ENCODE results near the gene BCL11B.

BCL11B gene

DNA sequence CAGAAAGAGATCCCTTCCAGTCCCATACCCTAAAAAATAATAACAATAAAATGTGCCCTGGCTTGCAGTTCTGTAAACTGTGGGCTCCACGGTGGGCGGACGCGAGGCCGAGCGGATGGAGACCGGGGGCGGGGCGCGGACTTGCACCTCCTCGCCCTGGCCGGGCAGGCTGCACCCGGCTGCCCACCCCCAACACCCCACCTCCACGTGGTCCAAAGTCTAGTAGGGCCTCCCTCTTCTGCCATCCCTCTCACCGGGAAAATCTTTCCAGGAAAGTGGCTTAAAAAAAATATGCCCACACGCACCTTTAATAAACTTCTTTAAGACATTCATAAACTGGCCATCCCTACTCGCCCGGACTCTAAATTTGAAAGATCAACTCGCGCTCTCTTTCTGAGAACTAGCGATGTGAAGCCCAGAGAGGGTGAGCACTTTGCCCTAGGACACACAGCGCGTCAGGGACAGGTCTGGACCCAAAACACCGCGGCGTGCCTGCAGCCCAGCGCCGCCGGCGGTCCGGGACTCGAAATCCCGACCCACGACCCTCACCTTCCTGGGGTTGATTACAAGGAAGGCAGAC, 1.9 kb upstream of the BCL11B start:
- DNase-seq (ENCODE audit: extremely low read depth, low read depth): no peak
- H3K4me3 ChIP-seq (replicated peaks; ENCODE audit: low read depth, low read length): peak overlapping the region; percentile 22
- TF ChIP-seq, protein P1, sequence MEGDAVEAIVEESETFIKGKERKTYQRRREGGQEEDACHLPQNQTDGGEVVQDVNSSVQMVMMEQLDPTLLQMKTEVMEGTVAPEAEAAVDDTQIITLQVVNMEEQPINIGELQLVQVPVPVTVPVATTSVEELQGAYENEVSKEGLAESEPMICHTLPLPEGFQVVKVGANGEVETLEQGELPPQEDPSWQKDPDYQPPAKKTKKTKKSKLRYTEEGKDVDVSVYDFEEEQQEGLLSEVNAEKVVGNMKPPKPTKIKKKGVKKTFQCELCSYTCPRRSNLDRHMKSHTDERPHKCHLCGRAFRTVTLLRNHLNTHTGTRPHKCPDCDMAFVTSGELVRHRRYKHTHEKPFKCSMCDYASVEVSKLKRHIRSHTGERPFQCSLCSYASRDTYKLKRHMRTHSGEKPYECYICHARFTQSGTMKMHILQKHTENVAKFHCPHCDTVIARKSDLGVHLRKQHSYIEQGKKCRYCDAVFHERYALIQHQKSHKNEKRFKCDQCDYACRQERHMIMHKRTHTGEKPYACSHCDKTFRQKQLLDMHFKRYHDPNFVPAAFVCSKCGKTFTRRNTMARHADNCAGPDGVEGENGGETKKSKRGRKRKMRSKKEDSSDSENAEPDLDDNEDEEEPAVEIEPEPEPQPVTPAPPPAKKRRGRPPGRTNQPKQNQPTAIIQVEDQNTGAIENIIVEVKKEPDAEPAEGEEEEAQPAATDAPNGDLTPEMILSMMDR (IDR thresholded peaks at IDR 0.05; ENCODE audit: low read depth, low read length, missing control alignments): no peak

DNA sequence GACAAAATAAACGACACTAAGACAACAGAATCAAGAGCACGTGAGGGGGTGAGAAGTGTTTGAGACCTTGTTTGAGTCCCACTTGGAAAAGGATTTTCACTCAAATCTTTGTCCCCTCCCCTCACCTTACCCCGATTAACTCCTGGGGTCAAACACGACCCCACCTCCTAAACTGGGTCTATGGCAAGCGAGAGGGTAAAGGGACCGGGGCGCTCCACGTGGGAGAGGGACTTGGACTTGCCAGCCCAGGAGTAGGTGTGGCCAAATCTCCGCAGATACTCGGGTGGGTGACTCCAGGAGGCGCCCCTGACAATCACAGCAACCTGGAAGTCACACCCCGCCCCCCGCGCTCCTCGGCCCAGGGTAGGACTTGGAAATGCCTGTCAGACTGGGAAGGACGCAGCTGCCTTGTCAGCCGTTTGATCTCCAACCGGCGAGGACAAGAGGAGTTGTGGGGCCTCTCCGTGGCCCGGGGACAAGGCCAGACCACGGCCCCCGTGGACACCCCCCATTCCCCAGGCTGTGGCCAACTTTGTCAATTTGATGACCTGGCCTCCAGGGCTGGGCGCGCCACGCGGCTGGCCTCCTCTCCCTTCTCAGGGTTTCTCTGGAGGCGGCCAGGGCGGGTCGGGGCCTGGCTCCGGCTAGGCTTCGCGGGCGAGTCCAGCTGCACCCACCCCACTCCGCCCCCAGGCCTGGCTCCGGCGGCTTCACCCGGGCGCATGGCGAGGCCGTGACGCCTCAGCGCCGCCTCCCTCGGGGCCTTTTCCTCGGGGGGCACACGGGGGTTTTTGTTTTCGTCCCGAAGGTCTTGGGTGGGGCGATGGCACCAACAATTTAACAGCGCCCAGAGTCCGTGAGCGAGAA, 1.1 kb upstream of the BCL11B start:
- DNase-seq (ENCODE audit: extremely low read depth, low read depth): no peak
- H3K4me3 ChIP-seq (replicated peaks; ENCODE audit: low read depth, low read length): no peak overlapping the region
- TF ChIP-seq, protein P1 (IDR thresholded peaks at IDR 0.05; ENCODE audit: low read depth, low read length, missing control alignments): no peak

DNA sequence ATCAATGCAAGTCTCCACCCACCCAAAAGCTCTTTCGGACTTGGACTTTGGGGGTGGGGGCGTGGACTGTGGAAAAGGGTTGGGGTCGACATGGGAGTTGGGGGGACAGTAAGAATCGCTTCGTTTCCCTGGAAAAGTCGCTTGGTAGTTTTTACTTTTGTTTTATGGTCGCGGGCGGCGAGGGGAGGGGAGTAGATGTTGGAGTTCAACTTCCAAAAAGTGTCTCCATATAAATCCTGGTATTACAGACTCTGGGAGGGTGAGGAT, 568 bp upstream of the BCL11B start:
- peak overlapping the region; percentile 38 for H3K4me3 ChIP-seq (replicated peaks; ENCODE audit: low read depth, low read length)
- DNase-seq (ENCODE audit: extremely low read depth, low read depth): no peak
- TF ChIP-seq, protein P1 (IDR thresholded peaks at IDR 0.05; ENCODE audit: low read depth, low read length, missing control alignments): no peak

DNA sequence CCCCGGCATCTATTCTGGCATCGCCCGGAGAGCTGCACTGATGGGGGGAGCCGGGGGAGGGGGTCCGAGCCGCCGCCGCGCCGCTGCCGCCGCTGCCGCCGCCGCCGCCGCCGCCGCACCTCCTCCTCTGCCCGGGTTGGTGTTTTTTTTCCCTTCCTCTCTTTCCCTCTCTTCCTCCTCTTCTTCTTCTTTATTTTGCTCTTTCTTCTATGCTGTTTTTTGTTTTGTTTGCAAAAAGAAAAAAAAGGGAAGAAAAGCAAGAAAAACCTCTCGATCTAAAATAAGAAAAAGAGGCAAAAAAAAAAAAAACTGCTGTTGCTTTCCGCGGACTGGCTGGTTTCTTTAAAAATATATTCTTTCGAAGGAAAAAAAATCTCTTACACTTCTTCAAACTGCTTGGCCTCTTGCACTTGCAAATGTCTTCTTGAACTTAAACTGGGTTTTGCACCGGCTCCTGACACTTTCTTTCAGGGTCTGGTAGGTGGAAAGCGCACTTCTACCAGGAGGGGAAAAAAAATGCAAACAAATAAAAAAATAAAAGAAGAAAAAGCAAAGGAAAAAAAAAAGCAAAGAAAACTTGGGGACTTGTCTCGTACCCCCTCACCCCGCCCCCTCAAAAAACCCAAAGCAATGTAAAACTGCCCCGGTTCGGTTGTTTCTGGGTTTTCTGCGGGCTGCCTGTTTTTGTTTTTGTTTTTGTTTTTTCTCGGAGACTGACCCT, 616 bp downstream of the BCL11B start:
- no peak for DNase-seq (ENCODE audit: extremely low read depth, low read depth)
- H3K4me3 ChIP-seq (replicated peaks; ENCODE audit: low read depth, low read length): peak overlapping the region; percentile 38
- TF ChIP-seq, protein P1 (IDR thresholded peaks at IDR 0.05; ENCODE audit: low read depth, low read length, missing control alignments): no peak

DNA sequence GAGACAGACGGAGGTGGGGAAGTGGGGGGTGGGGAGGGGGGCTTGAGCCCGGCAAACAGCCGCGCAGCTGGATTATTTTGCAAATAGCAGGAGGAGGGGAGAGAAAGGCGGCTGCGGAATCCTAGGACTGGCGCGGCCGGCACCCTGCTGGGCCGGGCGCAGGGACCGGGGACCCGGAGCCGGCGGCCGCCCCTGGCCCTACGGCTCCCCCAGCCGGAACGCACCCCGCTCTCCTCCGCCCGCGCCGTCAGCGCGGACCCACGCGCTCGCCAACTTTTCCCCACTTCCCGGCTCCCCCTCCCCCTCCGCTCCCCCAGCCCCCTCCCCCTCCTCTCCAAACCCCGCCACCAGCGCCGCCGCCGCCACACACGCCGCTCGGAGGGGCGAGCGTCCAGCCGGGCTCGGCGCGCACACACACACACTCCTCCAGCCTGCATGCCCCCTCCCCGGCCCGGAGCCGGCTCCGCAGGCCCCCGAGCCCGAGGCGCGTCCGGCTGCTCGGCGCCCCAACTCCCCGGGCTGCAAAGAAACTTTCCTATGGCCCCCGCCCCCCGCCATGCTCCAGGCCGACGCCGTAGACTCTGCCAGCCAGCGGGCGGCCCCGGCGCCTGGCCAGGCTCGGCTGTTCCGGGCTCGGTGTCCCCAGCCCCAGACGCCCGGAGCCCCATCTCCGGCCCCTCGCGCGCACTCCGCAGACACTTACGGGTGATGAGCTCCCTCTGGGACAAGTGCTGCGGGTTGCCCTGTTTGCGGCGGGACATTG, 1.4 kb downstream of the BCL11B start:
- DNase-seq (ENCODE audit: extremely low read depth, low read depth): no peak
- TF ChIP-seq, protein P1 (IDR thresholded peaks at IDR 0.05; ENCODE audit: low read depth, low read length, missing control alignments): no peak
- H3K4me3 ChIP-seq (replicated peaks; ENCODE audit: low read depth, low read length): peak overlapping the region; percentile 36

DNA sequence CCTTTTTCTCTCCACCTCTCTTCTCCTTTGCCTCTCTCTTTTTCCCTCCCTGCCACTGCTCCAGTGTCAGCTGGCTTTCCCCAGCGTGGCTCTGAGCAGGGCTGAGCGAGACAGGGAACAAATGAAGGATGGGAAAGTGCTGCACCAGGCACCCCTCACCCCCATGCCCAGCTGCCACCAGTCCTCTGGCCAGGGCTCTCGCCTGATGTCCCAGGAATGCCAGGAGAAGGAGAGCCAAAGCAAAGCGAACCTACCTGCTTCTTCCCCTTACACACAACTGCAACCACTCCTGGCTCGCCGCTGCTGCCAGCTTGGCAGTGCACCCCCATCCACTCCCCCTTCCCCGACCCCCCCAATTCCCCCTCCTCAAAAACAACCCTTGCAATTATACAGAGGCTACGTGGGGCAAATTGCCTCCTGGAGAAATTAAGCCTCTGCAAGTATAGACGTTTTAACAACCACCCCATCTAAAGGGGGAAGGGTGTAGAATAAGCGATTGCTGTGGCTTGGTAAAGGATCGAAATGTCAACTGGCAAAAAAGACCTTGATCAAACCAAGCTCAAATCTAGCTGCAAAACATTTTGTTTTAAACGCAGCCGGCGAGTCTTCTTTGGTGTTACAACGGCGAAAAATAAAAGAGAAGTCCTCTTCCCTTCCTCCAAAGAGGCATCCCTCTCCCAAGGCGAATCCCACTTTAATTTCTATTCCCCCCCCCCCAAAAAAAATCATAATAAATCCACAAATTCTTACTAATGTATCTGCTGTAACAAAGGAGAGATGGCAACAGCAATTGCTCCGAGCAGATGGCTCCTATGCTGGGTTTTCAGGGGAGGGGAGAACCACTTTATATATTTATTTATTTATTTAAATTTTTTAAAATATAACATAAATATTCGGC, 2.9 kb downstream of the BCL11B start:
- H3K4me3 ChIP-seq (replicated peaks; ENCODE audit: low read depth, low read length): no peak overlapping the region
- TF ChIP-seq, protein P1 (IDR thresholded peaks at IDR 0.05; ENCODE audit: low read depth, low read length, missing control alignments): no peak
- no peak for DNase-seq (ENCODE audit: extremely low read depth, low read depth)

All from HFF-Myc (cell line).